Measurements from ENCODE around the gene PPDPF.
"Not testable (repeated sequence)": the region's sequence is repeated elsewhere in the genome, so short reads cannot be mapped to it uniquely, and the experiment has no call there.

The PPDPF gene

GRCh38 chr20:63552481-63553249 lies 32.1 kb downstream of the PPDPF start:
- Mint-ChIP-seq H3K36me3 (no peaks in the 10 kb centered on the region), H3K4me3 (peak overlapping the region; percentile 70), H3K27ac (peak overlapping the region; percentile 54), H3K27me3 (no peaks in the 10 kb centered on the region), H3K9me3 (ENCODE audit: low read depth) (no peaks in the 10 kb centered on the region), H3K4me1 (ENCODE audit: low read depth) (peaks cover 15% of the 10 kb centered on the region)

GRCh38 chr20:63553251-63553932 lies 32.8 kb downstream of the PPDPF start:
- Mint-ChIP-seq H3K36me3 (no peaks in the 10 kb centered on the region), H3K9me3 (ENCODE audit: low read depth) (no peaks in the 10 kb centered on the region), H3K4me3 (peak overlapping the region; percentile 70), H3K27ac (no peak overlapping the region), H3K27me3 (no peaks in the 10 kb centered on the region), H3K4me1 (ENCODE audit: low read depth) (peaks cover 15% of the 10 kb centered on the region)

GRCh38 chr20:63553933-63554290 lies 33.3 kb downstream of the PPDPF start, which contains the start of gene FNDC11:
Gene FNDC11, plus strand, starts transcription at chr20:63554159. Its CDS starts 1,505 bp downstream, at chr20:63555664.
- Mint-ChIP-seq H3K4me1 (ENCODE audit: low read depth) (peaks cover 15% of the 10 kb centered on the region), H3K9me3 (ENCODE audit: low read depth) (no peaks in the 10 kb centered on the region), H3K4me3 (peak within 1 kb of the TSS; percentile 70), H3K27me3 (no peaks in the 10 kb centered on the region), H3K27ac (peak within 1 kb of the TSS; percentile 28), H3K36me3 (no peaks in the 10 kb centered on the region)

- Mint-ChIP-seq H3K36me3 (no peaks in the 10 kb centered on the region), H3K4me1 (ENCODE audit: low read depth) (peaks cover 11% of the 10 kb centered on the region), H3K4me3 (peak overlapping the region; percentile 70), H3K27me3 (no peaks in the 10 kb centered on the region), H3K9me3 (ENCODE audit: low read depth) (no peaks in the 10 kb centered on the region), H3K27ac (no peak overlapping the region)
Measured at GRCh38 chr20:63554361-63555278, 34.1 kb downstream of the PPDPF start.

GRCh38 chr20:63555661-63556381 lies 35.3 kb downstream of the PPDPF start:
- peaks cover 13% of the 10 kb centered on the region for H3K4me1 Mint-ChIP-seq (ENCODE audit: low read depth)
- H3K27ac Mint-ChIP-seq, result no peak overlapping the region
- peaks cover 2% of the 10 kb centered on the region for H3K36me3 Mint-ChIP-seq
- no peaks in the 10 kb centered on the region for H3K9me3 Mint-ChIP-seq (ENCODE audit: low read depth)
- no peaks in the 10 kb centered on the region for H3K27me3 Mint-ChIP-seq
- H3K4me3 Mint-ChIP-seq, result no peak overlapping the region

- Mint-ChIP-seq H3K4me3 (no peak overlapping the region), H3K9me3 (ENCODE audit: low read depth) (no peaks in the 10 kb centered on the region), H3K36me3 (peaks cover 2% of the 10 kb centered on the region), H3K27ac (no peak overlapping the region), H3K27me3 (no peaks in the 10 kb centered on the region), H3K4me1 (ENCODE audit: low read depth) (peaks cover 10% of the 10 kb centered on the region)
Measured at GRCh38 chr20:63556873-63557478, 36.4 kb downstream of the PPDPF start.

GRCh38 chr20:63557481-63557891 lies 36.9 kb downstream of the PPDPF start:
- Mint-ChIP-seq H3K9me3 (ENCODE audit: low read depth) (no peaks in the 10 kb centered on the region), H3K4me3 (no peak overlapping the region), H3K36me3 (peaks cover 2% of the 10 kb centered on the region)

GRCh38 chr20:63558804-63559484 lies 38.4 kb downstream of the PPDPF start:
- H3K27me3 Mint-ChIP-seq, result no peaks in the 10 kb centered on the region
- H3K4me3 Mint-ChIP-seq, result no peak overlapping the region
- H3K36me3 Mint-ChIP-seq, result peaks cover 2% of the 10 kb centered on the region
- no peak overlapping the region for H3K27ac Mint-ChIP-seq
- H3K9me3 Mint-ChIP-seq (ENCODE audit: low read depth), result no peaks in the 10 kb centered on the region
- H3K4me1 Mint-ChIP-seq (ENCODE audit: low read depth), result peaks cover 2% of the 10 kb centered on the region

More at GRCh38 chr20:63557481-63557891, 36.9 kb downstream of the PPDPF start:
- no peak overlapping the region for H3K27ac Mint-ChIP-seq
- H3K4me1 Mint-ChIP-seq (ENCODE audit: low read depth), result peaks cover 9% of the 10 kb centered on the region
- no peaks in the 10 kb centered on the region for H3K27me3 Mint-ChIP-seq

GRCh38 chr20:63559485-63560332 lies 39.1 kb downstream of the PPDPF start:
- not testable (repeated sequence) for H3K9me3 Mint-ChIP-seq (ENCODE audit: low read depth); H3K4me3 Mint-ChIP-seq; H3K4me1 Mint-ChIP-seq (ENCODE audit: low read depth); H3K36me3 Mint-ChIP-seq; H3K27me3 Mint-ChIP-seq; H3K27ac Mint-ChIP-seq

GRCh38 chr20:63560333-63560805 lies 39.8 kb downstream of the PPDPF start:
- Mint-ChIP-seq H3K4me1 (ENCODE audit: low read depth) (peaks cover 2% of the 10 kb centered on the region), H3K4me3 (no peak overlapping the region), H3K9me3 (ENCODE audit: low read depth) (no peaks in the 10 kb centered on the region), H3K27ac (no peak overlapping the region), H3K36me3 (peaks cover 2% of the 10 kb centered on the region), H3K27me3 (no peaks in the 10 kb centered on the region)

- H3K27ac Mint-ChIP-seq, result no peak overlapping the region
- H3K9me3 Mint-ChIP-seq (ENCODE audit: low read depth), result no peaks in the 10 kb centered on the region
- H3K27me3 Mint-ChIP-seq, result no peaks in the 10 kb centered on the region
- peaks cover 2% of the 10 kb centered on the region for H3K36me3 Mint-ChIP-seq
- H3K4me3 Mint-ChIP-seq, result no peak overlapping the region
- H3K4me1 Mint-ChIP-seq (ENCODE audit: low read depth), result peaks cover 2% of the 10 kb centered on the region
Measured at GRCh38 chr20:63560856-63561609, 40.5 kb downstream of the PPDPF start.

GRCh38 chr20:63561624-63562396 lies 41.2 kb downstream of the PPDPF start:
- H3K27me3 Mint-ChIP-seq, result no peaks in the 10 kb centered on the region
- peaks cover 2% of the 10 kb centered on the region for H3K4me1 Mint-ChIP-seq (ENCODE audit: low read depth)
- no peak overlapping the region for H3K4me3 Mint-ChIP-seq
- no peaks in the 10 kb centered on the region for H3K9me3 Mint-ChIP-seq (ENCODE audit: low read depth)
- no peak overlapping the region for H3K27ac Mint-ChIP-seq
- peaks cover 2% of the 10 kb centered on the region for H3K36me3 Mint-ChIP-seq

Data from activated naive CD8-positive, alpha-beta T cell (primary cell).